Measurements from ENCODE around the gene SLC25A12.

Gene SLC25A12

DNA sequence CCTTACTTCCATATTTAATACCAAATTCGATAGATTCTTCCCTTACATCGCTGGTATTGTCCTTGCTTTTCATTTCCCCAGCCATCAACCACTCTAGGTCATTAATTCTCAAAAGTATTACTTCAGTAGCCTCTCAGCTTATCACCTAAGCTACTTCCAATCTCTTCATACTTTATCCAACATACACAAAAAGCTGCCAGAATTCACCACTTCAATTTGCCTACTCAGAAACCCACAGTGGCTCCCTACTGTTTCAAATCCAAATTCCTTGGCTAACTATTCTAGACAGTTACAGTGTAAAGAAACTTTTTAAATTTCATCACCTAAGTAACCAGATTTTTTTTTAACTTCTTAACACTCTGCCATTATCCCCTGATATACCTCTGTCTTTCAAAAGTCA lies 4.7 kb downstream of the SLC25A12 start:
- no peak for DNase-seq

DNA sequence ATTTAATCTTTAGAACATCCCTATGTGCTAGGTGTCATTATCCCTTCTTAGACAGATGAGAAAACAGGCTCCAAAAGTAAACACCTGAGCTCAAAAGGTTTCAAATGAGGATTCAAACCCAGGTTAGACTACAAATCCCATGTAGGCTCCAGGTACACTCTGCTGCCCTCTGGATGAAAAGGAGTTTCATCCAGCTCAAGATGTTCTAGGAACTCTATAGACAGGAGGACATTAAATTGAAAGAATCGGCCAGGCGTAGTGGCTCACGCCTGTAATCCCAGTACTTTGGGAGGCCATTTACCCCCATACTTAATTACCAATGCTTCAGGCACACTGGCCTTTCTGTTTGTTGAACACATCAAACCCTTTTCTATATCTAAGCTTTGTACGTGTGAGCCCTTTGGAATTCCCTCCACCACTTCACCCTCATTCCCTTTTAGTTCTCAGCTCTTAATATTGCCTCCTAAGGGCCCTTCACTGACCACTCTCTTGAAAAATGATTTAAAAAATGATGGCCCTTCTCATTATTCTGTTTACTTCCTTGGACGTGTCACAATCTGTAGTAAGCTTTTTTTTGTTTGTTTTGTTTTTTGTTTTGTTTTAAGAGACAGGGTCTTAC lies 10.7 kb downstream of the SLC25A12 start:
- DNase-seq = no peak

DNA sequence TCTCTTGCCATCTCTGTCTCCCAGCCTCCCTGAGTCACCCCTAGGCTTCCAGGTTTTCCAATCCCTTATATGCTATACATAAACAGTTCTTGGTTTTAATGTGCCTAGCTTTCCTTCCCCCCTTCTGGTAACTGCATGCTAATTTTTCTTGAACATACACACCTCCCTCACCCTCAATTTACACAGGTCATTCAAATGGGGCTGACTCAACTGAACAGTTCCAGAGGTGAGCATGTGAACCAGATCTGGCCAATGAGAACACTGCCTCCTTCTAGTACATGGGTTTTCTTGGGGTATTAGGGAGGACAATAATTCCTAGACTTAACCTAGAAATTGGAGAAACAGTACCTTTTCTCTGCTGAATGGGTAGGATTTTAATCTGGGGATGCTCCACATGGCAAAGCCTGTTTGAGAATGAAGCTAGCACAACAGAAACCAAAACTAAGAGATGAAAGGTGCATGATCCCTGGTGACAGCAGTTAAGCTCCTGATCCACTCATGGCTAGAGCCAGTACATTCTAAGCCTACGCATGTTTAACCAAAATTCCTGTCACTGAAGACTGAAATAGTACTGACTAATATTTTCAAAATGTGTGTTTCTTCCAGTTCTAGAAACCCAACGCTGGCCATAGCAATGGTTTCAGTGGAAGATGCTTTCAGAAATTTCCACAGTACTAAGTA lies 11.8 kb downstream of the SLC25A12 start:
- no peak for DNase-seq

- no peak for DNase-seq
These were observed 13.3 kb downstream of the SLC25A12 start for GRCh38 chr2:171880774-171881173.

- no peak for DNase-seq
These were observed 14.2 kb downstream of the SLC25A12 start for GRCh38 chr2:171879865-171880264.

- peak; percentile 54 to 58 for DNase-seq
These were observed 15.5 kb downstream of the SLC25A12 start for GRCh38 chr2:171878481-171878993.

DNA sequence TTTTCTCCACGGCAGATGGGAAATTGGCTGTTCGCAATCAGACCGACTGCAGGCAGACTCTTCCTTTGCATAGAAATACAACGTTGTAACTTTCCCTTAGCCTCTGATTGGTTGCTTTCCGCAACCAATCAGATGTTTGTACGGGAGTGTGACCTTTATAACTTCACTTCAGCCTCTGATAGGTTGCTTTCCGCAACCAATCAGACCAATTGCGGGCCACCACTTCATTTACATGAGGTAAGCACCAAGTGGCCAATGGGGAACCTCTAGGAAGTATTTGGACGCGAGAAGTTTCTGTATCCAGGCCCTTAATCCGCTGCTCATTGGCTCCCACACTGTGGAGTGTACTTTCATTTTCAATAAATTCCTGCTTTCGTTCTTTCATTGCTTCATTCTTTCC lies 19.1 kb downstream of the SLC25A12 start:
- no peak for DNase-seq

- DNase-seq = no peak
These were observed 19.5 kb downstream of the SLC25A12 start for GRCh38 chr2:171874517-171874916.

DNA sequence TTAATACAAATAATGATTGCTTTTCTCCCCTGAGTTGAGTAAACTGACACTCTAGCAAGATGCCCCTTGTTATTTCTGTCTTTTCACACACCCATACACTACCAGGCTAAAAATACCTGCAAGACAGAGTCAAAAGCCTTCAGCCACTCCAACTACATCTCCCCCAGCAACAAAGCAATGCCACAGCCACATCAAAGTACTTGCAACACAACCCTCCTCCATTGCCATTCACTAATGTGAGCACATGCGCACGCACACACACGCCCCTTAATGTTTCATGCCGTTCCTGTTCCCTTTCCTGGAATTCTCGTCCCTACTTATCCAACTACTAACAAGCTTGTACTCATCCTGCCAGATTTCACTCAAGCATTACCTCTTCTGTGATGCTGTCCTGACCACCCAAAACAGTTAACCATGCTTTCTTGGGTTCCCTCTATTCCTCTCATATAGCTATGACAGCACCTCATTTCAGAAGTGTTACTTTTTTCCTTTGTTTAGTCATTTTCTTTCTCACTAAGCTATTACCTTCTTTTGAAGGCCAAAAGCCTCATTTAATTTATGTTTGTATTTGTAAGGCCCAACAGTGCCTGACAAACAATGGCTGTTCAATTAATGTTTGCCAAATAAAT lies 29.6 kb downstream of the SLC25A12 start:
- no peak for DNase-seq

GRCh38 chr2:171862501-171862900 lies 31.5 kb downstream of the SLC25A12 start:
- no peak for DNase-seq

DNA sequence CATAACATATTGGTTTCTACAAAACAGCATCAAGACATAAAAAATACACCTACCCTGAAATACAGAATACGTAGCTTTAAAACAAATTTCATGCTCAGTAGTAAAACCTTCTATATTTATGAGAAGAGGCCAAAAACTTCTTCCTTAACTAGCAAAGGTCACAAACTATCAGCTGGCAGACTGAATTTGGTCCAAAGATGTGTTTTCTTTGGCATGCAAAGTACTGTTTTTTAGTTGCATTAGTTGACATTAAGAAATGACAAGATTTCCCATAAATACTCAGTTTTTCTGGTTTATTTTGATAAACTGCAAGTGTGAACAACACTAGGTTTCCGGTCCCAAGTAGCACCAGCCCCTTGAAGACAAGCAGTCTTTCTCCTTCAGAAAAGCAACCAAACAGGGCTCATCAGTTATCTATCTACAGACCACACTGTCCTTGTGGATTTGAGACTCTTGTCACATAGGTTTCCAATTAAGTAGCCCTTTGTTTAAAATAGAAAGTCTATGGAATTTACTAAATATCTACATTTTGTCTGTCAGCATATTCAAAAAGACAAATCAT lies 35.6 kb downstream of the SLC25A12 start:
- DNase-seq = no peak

DNA sequence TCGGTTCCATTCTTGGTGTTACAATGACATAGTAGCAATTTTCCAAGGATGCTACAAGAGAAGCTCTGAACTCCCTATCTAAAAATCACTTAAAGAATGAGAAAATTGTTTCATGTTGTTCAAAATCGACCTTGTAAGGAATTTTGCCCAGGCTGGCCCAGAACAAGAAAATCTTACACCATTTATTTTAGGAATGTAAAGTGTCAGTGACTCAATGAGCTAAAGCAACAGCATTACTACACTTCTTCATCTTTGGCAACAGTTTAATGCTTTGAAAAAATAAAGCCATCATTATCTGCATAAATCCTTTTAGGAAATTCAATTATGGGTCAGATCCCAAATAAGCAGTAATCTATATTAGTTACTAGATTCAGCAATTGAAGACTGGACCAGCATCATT lies 38.6 kb downstream of the SLC25A12 start:
- no peak for DNase-seq

- no peak for DNase-seq
These were observed 41.6 kb downstream of the SLC25A12 start for GRCh38 chr2:171852366-171852888.

DNA sequence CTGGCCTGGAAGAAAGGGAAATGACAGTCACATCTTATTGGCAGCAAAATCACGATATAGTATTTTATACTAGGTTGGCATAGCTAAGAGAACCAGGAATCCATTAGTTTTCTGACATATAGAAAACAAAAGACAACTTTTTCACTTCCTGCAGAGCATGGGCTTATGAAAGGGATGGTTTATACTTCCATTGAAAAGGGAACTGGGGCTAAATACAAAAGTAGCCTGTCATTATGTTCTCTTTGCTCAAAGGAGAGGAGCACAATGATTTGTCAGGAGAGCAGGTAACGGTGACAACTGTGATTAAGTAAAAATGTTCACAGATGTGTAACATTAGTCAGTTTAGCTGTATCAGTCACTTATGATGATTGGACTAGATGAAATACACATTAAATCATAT lies 46.4 kb downstream of the SLC25A12 start:
- DNase-seq = no peak

DNA sequence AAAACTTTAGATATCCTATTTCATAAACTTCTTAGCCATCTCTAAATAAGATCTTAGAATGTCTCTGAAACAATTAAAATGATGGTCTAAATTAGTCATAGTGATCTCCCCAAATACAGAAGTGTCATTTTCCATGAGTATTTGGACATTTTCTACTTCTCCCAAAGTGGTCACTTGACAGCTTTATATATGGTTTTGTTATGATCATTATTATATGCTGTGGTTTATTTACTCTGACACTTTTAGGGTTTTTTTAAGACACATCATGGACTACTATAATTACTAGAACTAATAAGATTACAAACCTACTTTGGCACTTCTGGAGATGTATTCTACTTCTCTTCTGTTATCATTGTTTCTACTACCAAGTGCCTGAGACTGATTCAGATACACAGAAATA lies 47.1 kb downstream of the SLC25A12 start:
- no peak for DNase-seq

DNA sequence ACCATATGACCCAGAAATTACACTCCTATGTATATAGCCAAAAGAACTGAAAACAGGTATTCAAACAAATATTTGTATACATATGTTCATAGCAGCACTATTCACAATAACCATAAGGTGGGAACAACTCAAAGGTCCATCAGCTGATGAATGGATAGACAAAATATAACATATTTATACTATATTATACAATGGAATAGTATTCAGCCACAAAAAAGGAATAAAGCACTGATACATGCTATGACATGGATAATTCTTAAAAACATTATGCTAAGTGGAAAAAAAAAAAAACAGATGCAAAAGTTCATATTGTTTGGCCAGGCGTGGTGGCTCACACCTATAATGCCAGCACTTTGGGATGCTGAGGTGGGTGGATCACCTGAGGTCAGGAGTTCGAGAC lies 52.0 kb downstream of the SLC25A12 start:
- no peak for DNase-seq

DNA sequence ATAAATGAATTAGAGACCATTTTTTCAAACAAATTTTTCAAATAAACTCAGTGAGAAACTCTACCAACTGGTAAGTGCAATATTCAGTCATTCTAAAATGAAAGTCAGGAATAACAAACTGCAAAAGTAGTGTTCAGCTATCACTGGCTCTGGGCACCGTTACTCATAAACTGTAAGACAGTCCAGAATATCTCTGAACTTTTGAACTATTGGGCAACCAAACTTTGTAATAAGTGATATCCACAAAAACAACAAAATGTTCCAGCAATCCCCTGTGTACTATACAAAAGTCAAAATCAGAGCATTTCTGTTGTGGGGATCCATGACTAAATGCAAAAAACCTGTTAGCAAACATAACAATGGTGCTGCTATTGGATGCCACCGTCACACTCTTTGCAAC lies 56.3 kb downstream of the SLC25A12 start:
- DNase-seq = no peak

DNA sequence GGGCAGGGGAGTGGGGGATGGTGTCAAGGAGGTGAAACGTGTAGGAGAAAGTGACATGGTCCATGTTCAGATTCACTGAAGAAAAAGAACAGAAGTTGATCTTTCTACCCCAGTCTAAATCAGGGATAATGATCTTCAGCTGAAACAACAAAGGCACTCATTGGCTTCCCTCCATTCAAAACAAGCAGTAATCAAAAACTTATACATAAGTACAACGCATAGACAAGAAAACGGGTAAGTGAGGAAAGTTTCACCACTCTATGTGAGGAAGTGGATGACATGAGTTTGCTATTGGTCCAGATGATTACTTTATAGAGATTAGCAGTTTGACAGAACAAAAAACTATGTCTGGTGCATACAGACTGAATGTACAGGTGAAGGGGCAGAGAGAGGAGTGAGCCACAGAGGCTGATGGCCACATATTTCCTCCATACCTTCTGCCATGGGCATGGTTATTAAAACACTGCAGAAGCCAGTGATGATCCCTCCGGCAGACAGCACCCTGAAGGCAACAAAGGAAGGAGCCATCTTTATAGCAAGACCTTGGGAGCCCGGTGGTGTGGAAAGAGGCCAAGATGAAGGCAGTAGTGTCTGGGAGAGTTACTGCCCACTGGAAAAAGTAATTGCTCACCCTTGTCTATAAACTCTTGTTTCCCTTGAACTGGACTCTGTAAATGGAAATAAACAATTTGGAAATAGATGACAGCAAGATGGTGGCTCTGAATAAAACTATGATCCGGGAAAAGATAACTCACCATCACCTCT lies 57.7 kb downstream of the SLC25A12 start:
- no peak for DNase-seq

DNA sequence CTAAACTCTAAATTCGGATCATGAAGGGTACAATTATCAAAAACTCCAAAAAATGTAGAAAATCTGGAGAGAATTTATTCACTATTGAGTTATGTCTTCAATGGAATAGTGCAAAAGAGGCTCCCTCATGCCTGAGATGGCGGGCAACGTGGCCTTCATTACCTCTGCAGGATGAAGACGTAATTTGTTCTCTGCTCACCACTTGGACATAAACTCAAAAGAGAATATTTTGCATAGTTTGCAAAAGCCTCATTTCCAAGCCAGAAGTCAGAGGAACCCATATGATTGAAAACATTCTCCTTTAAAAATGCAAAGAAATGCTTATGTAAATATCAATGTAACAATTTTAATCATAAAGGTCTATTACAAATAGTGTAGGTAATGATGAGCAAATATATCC lies 58.7 kb downstream of the SLC25A12 start:
- no peak for DNase-seq

GRCh38 chr2:171834286-171834685 lies 59.8 kb downstream of the SLC25A12 start:
- no peak for DNase-seq

DNA sequence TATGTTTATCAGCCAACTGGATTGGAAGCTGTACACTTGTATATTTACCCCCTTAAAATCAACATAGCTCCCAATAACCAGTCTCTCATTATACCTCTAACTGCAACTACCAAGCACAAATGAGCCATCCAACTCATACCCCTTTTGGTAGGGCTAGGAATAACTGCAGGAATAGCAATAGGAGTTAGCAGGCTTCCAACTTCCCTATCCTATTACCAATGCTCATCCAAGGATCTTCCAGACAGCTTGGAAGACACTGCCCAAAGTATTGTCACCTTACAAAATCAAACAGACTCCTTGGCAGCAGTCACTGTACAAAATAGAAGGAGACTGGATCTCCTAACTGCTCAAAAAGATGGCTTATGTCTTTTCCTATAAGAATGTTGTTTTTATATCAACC lies 61.6 kb downstream of the SLC25A12 start:
- no peak for DNase-seq

DNA sequence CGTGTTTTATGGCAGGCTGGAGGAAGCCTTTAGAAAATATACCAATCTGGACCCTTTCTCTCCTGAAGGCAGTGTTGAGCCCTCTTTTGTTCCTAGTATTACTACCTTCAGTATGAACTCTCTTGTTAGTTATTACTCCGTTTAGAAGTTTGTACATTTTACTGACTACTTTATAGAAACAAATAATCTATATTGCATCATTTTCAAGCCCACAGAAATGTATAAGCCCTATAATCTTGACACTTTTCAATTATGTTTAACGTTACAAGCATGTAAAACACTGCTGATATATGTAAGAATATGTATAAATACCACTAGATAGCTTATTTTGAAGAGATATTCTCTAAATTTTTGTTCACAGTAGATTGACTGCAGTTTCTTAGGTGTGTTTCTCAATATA lies 64.0 kb downstream of the SLC25A12 start:
- no peak for DNase-seq

DNA sequence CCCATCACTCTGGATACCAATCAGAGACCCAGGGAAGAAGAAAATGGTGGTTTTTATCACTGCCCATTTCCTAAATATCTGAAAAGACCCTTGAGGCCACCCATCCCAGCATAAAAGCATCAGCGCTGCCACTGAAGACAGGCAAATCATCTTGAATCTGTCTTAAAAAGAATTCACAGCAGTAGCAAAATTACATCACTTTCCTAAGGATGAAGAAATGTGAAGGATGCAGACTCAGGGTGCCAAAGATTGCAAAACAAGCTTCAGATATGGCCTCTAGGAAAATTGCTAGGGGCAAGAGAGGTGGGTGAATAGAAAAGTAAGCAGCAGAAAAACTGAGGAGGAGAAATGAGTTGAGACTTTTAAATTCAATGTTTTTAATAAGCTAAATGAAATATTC lies 70.0 kb downstream of the SLC25A12 start:
- no peak for DNase-seq

Measured in NCI-H1930 (cell line).